Subcutaneous adipose tissue (tissue), 4 donors: ENCODE data around the gene MEGF11. TPM values are rescaled to one million over a fixed set of nuclear protein-coding genes. Genes with fewer than 3 reads are reported as not detected.

Source experiments
- total RNA-seq, 4 donors: library from RNA; depleted of rRNA; stranded (reverse); fragments of >200 nt; gene quantifications; one replicate each; pipeline ENCODE4 v1.1.0, GENCODE V29; 2016
- TF ChIP-seq, protein P1 (sequence below): fragments of 450-650 bp; IDR thresholded peaks from one replicate; pipeline ENCODE4 v1.5.1; 2016; ENCODE audit warnings: low read depth, mild to moderate bottlenecking, control low read depth, antibody characterized with exemption, moderate library complexity

MEGF11 gene
- total RNA-seq, 4 donors from 2014 or later, result not detected

DNA sequence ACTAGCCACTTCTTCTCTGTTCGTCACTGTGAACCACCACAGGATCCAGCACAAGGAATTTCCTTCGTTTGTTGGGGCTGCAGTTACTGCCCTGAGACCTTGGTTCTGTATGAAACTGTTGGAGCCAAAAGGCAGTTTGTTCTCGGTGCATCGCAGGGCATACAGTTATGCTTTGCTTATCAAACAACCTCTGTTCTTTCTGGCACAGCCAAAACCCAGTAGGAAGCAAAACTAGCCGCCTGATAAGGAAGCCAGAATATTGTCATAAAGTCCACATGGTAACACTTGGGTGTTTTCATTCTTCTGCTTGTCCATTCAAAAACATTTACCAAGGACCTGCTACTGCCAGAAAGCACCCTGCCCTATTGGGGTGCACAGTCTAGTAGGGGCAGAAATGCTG, 268.2 kb downstream of the MEGF11 start:
- TF ChIP-seq, protein P1, sequence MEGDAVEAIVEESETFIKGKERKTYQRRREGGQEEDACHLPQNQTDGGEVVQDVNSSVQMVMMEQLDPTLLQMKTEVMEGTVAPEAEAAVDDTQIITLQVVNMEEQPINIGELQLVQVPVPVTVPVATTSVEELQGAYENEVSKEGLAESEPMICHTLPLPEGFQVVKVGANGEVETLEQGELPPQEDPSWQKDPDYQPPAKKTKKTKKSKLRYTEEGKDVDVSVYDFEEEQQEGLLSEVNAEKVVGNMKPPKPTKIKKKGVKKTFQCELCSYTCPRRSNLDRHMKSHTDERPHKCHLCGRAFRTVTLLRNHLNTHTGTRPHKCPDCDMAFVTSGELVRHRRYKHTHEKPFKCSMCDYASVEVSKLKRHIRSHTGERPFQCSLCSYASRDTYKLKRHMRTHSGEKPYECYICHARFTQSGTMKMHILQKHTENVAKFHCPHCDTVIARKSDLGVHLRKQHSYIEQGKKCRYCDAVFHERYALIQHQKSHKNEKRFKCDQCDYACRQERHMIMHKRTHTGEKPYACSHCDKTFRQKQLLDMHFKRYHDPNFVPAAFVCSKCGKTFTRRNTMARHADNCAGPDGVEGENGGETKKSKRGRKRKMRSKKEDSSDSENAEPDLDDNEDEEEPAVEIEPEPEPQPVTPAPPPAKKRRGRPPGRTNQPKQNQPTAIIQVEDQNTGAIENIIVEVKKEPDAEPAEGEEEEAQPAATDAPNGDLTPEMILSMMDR, result no peak

DNA sequence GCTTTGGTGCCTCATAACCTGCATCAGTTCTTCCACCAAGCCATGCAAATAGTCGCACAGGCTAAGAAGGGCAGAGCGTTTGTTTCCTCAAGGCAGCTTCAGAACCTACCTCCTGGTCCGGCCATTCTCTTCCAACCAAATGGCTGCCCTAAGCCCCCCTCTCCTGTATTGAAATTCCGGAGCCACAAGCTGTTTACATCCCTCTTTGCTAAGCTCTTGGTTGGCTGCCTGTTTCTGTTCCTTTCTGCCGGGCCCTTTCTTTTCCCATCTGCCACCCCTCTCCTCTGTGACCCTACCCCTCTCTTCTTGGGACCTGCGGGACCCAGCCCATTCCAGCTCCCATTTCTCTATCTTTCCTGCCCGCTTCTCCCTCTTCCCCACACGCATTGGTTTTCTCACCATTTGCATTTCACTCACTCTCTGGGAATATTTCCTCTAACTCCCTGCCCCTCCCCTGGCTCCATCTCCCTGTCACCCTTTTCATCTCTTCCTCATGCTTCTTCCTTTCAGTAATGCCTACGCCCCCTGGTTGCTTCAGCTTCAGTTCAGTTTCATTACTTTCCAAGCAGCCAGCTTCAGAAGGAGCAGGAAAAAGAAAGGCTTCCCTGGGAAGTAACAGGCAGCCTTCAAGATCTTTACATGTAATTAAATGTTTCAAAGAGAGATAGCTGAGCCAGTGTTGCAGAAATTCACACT, 270.8 kb downstream of the MEGF11 start:
- TF ChIP-seq, protein P1, result no peak

DNA sequence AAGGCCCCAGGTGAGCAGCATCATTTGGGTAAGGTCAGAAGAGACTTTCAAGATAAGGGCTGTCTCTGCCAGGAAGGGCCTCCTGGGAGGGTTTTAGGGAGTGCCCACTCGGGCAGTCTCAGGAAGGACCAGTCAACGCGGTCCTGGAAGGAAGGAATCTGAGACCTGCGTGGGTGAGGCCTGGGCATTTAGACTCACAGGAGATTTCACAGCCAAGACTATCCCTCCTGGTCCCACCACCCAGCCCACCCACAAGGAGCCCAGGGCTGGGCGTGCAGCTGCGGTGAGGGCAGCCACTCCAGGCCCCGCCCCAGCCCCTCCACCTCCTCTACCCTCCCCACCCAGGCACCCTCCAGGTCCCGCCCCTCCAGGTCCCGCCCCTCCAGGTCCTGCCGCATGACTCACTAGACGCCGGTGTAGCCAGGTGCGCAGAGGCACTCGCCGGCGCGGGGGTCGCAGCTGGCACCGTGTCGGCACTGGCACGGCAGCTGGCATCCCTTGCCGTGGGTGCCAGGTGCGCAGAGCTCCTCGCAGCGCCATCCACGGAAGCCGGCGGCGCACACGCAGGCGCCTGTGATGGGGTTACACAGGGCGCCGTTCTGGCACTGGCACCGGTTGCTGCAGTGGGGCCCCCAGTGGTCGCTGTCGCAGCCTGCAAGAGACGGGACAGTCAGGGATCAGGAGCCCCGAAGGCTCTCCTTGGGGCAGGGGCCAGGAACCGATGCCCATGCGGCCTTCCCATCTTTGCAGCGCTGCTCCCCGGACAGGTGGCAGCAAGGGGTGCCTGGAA, 271.5 kb downstream of the MEGF11 start:
- TF ChIP-seq, protein P1, result no peak

DNA sequence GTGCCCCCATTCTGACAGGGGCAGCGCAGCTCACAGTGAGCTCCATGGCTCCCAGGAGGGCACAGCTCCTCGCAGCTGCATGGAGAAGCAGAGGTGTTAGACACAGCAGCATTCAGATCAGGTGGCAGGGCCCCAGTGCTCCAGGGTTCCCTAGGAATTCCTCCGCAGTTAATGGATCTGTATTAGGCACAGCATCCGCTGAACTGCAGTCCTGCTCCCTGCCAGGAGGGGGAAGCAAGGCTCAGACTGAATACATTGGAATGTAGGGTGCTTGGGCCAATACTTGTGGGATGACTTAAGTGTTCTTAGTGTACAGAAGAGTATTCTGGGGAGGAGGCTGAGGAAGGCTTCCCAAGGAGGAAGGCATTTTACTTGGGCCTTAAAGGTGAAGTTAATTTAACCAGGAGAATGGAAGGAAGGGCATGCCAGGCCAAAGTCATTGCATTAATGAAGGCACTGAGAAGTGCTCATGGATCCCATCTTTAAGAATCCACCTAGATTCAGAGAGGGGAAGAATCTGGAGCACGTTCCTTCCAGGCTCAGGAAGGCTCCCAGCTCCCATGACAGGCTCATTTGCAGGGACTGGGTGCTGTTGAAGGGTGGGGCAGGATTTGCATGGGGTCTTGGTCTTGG, 272.6 kb downstream of the MEGF11 start:
- TF ChIP-seq, protein P1, result no peak

DNA sequence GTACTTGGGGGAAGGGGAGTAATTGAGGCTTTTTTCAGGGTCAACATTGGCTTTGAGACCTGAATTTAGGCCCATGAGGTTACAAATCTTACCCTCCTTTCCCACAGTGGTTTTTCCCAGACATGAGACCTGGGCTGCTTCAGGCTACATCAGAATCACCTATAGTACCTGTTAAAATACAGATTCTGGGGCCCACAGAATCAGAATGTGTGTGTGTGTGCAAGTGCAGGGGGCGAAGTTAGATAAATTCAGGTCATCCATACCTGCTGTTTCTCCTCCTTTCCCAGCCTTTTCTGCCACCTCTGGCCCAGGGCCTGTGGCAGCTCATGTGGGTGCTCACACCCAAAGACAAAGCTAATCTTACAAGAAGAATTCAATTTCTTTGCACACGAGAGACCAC, 273.7 kb downstream of the MEGF11 start:
- TF ChIP-seq, protein P1, result no peak

DNA sequence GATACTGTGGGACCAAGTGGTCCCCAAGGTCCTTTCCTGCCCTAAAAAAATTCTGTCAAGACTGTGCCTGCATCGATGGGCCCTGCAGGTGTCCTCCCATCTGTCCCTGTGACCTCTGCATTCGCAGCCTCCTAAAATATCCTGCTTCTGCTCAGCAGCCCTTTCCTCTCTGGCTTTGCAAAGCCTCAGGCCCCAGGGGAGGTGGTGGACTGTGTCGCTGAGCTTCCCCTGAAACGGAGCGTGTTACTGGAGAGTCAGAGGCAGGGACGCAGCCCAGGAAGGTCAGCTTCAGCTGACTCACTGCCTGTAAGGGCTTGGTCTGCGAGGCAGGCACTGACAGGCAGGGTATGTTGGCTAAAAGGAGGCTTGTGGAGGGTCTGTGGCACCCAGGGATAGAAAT, 274.2 kb downstream of the MEGF11 start:
- TF ChIP-seq, protein P1, result no peak

DNA sequence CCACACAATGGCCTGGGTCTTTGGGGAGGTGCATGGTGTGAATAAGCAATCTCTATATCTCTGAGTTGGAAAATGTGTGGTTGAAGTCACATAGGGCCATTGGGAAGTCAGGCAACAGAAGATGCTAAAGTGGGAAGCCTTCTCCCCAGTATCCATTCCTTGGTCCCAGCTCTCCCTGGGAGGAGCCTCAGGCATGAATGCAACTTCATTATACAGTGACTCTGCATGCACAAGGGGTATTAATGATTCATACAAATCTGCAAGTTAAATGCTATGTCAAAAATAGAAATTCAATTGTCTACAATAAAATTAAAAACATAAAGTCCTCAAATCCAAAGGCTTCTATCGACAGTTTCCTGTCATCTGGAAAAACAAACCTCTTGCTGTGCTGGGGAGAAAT, 275.4 kb downstream of the MEGF11 start:
- TF ChIP-seq, protein P1, result no peak
